NK-92 (cell line): ENCODE measurements around the gene NMNAT2.
"Not testable (repeated sequence)": the region's sequence is repeated elsewhere in the genome, so short reads cannot be mapped to it uniquely, and the experiment has no call there.

Source experiments
- DNase-seq: peaks from one replicate; lab custom pipeline; 2025; ENCODE audit not compliant: unreplicated experiment; lab: John Stamatoyannopoulos, UW

Gene NMNAT2

DNA sequence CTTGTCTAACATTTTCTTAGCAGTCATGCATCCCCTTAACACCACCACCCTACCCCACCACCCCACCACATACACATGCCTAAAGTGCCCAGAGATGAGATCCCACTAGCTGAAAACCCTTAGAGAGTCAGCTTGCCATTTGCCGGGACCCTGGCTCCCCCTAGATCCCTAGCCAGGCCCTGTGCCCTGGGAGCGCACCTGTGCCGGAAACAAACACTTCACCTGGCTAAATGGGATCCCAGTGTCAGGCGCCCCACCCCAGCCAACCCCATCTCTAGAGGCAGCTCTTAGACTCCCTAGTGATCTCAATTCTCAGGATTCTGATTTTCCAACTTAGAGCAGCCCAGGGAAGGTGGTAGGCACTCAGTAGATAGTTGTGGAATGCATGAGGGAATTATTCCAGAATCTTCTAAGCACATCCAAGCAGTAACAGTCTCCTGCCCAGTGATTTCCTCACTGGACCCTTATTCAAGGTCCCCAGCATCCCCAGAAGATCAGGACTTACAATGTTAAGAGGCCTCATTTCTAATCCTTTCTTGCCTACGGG is 126.9 kb downstream of the NMNAT2 start:
- no peak for DNase-seq

DNA sequence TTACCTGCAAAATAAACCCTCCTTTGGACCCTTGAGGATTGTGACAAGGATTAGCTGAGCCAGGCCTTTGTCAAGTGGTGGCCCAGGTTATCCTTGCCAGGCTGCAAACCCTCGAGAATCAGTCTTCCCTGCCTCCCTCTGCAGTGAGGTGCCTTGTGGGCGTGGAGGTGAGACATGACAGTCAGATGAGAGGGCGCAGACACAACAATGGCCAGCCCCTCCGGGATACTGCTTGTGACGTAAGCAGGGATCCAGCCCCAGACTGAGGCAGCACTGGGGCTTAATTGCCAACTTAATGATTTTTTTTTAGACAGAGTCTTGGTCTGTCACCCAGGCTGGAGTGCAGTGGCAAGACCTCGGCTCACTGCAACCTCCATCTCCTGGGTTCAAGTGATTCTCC is 127.6 kb downstream of the NMNAT2 start:
- DNase-seq = no peak

DNA sequence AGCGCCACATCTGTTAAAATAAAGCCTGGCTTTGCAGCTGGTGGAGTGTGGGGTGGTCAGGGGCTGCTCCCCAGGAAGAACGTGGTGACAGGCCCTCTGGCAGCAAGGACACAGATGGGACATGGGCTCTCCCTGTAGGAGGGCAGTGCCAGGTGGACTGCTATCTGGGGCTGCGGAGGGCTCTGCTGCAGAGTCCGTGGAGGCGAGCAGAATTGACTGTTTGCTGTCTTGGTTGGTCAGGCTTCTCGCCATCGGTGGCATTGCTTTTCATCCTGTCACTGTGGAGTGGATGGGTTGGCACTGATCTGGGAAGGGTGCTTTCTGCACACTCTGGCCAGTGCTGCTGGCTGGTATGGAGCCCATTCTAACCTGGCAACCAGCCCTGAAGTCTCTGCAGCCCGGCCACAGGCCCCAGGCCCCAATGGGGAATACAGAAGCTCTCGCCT is 129.1 kb downstream of the NMNAT2 start:
- DNase-seq = no peak

DNA sequence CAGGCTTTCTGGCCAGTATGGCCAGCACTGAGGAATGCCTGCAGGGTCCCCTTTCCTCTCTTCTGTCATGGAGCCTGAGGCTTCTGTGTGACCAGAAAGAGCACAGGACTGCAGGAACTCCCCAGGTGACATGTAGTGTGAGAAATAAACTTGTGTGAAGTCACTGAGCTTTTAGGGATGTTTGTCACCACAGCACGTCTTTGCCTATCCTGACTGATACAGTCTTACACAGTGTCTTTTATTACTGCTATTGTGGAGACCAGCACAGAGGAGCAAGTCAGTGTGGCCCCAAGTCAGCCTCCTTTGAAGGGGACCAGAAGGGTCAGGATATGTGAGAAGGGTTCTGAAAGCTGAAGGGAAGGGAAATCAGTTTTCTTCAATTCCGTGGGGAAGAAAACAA is 129.6 kb downstream of the NMNAT2 start:
- DNase-seq = no peak

DNA sequence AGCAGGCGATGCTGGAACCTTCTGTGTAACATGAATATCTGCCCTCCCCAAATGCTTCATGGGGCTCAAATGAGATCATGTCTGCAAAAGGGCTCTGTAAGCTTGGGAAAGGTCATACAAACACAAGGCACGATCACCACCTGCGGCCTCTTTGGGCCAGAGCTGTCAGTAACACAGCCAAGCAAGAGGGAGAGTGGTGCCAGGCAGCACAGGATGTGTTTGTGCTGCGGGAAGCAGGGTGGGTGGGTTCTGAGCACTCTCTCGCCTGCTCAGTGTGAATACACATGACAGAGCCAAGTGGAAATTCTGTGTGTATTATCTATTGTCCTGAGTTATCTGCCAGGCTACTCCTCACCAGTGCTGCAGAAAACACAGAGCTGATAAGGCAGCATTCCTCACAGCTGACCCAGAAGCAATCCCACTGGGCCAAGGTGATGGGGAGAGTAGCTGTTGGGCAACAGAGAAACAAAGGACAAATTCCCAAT is 130.9 kb downstream of the NMNAT2 start:
- DNase-seq = no peak

DNA sequence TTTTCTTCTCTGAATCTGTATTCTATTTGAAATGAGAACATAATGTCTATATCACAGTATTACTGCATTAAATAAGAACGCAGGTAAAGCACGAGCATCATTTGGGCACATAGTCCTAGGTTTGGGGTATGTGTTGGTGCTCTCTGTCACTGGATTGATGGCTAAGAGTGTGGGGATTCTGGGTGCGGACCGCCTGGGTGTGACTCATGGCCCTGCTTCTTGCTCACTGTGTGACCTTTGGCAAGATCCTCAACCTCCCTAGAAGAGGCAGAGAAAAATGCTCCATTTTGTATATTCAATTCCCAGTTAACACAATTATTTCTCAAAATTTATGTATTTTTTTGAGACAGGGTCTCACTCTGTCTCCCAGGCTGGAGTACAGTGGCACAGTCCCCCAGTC is 132.4 kb downstream of the NMNAT2 start:
- no peak for DNase-seq

DNA sequence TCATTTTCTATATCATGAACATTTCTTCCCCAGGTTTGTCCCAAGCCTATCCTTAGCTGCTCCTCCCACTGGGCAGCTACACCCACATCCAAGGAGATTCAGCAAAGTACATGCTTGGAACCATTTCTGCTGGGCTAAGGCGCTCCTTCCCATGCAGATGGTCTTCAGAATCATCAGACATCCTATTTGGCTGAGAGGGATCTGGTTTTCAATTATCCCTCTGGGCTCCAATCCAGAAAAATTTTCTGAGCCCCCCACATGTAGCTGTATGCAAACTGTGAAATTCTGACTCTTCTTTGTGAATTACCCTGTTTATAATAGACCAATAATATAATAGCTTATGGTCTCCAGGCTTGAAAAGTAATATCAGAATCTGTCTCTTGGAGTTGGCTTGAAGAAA is 132.9 kb downstream of the NMNAT2 start:
- no peak for DNase-seq

DNA sequence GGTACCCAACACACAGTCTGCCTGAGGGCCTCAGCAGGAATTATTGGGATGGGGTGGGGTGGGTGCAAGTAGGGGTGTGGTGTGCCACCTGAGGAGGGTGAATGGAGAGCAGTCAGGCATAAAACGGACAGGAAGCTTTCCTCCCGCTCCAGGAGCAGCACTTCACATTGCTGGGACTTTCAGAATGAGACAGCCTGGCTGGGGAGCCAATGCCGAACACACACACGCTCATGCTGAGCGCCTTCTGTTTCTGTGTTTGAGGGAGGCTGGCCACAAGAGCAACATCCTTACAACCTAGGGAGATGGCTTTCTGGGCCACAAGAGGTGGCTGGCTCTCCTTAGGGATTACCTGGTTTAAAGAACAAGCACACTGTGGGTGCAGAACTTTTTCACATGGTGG is 134.1 kb downstream of the NMNAT2 start:
- DNase-seq = no peak

DNA sequence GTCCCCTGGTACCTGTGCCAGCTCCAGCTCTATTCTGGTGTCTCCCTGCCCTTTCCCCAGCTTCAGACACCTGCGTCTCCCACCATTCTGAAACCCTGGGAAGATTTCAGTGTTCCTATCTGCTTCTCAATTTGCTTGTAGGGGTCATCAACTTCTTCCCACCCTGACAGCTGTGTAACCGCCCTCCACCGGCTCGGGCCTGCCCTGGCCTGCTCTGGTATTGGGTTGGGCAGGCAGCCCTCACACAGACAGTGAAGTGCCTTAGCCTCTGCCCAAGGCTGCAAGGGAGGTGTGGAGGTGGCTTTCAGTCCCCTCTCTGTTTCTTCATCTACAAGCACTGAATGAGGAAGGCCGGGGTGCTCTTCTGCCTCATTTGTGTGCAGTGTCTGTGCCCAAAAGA is 134.9 kb downstream of the NMNAT2 start:
- DNase-seq = no peak

DNA sequence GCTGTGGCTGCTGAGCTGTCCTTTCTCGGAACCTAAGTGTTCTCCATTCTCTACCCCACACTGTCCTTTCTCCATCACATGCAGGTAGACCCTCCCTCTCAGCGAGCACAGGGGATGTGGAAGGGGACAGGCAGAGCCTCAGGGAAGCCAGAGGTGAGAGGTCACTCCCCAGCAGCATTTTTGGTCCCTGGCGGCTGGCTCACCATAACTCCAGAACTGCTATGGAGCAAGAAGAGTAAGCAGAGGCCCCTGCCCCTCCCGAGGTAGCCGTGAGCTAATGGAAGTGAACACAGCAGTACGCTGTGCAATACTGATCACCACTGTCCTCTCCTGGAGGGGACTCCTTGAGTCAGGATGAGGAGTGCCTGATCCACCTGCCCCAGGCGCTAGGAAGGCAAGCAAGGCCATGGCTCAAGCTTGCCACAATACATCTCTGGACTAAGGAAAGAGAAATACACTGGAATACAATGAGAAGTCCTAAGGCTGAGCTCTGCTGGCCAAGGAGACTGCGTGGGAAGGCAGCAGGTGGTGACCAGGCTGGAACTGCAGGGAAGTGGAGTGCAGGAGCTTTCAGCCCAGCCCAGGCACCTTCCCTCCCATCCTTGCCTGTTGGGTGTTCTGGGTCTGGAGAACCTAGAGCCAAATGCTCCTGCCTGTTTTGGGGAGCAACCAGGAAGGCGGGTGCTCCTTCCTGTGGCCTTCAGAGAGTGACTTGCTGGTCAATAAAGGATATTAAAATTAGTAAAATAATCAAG is 135.9 kb downstream of the NMNAT2 start:
- no peak for DNase-seq

DNA sequence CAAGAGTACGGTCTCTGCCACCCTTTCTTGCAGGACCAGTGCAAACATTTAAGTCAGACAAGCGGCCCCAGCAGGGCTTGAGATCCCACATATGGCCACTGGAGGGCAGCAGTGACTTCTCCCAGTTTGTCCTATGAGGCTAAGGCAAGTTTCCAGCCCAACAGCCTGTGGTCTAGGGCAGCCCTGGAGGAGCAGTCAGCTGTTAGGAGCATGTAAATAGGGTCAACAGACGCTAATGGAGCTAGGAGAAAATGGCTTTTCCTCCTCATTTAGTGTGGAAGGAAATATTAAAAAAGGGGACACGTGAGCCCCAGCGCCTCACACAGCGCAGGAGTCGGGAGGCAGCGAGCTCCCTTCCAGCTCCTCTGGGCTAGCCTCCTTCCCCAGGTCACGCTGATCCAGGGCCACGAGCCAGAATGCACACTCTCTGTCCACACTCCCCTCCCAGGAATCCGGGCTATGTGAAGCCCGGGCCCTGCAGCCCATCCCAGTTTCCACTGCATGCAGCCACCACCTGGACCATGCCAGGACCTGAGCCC is 136.6 kb downstream of the NMNAT2 start:
- DNase-seq = no peak

DNA sequence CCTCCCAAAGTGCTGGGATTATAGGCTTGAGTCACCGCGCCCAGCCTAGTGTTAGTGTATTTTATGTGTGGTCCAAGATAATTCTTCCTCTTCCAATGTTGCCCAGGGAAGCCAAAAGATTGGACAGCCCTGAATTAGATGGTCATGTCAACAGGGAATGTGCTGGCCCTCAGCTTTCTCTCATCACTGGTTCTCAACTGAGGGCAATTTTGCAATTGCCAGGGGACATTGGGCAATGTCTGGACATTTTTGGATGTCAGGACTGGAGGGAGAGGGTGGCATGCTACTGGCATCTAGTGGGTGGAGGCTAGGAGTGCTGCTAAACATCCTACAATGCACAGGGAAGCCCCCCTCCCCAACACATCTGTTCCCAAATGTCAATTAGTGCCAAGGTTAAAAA is 137.1 kb downstream of the NMNAT2 start:
- DNase-seq = no peak

DNA sequence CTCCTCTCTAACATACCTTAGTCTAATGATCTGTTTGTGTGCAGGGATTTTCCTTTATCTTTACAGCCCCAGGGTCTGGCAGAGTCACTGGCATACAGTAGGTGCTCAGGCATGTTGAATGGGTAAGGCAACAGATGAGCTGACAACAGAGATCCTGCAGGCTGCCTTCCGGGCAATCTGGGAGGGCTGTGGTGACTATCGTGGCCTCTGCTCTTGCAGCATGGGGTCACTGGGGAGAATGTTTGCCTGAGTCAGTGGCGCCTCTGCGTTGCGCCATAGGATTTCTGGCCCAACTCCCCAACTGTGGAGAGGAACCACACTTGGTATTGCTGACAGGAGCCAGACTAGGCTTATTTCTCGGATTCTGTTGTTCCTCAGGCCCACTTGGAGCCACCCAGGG is 138.3 kb downstream of the NMNAT2 start:
- DNase-seq = no peak

DNA sequence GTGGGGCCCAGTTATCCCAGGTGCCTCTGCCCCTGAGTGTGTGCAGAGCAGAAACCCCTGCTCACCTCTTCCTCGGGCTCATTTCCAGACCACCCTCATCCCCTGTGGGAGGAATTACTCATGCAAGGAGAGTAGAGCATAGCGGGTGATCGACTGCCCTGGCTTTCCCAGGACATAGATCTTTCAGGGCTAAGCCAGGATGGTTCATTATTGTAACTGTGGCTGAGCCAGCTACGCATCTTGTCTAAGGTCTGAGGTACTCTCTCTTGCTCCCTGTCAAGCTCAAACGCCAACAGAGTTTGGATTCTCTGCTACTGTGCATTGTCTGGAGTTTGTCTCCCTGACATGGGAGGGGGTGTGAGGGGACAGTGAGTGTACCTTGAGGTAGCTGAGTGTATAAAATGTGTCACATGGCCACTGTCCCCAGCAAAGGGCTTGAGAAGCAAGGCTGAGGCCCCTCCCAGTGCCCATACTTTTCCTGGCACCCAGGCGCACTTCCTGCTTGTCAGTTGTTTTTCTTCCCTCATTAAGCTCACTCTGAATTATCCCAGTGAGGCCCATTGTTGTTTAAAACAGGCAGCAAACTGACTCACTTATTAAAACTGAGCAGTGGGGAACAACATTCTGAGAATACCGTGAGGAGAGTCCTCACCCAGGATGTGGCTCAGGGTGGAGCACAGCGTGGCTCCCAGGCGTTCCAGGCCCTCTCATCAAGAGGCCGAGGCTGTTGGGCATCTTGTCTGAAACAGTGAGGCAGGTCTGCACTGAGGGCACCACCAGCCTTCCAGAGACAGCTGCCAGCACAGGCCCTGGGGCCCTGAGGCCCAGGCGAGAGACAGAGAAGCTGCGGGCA is 139.2 kb downstream of the NMNAT2 start:
- DNase-seq = no peak

DNA sequence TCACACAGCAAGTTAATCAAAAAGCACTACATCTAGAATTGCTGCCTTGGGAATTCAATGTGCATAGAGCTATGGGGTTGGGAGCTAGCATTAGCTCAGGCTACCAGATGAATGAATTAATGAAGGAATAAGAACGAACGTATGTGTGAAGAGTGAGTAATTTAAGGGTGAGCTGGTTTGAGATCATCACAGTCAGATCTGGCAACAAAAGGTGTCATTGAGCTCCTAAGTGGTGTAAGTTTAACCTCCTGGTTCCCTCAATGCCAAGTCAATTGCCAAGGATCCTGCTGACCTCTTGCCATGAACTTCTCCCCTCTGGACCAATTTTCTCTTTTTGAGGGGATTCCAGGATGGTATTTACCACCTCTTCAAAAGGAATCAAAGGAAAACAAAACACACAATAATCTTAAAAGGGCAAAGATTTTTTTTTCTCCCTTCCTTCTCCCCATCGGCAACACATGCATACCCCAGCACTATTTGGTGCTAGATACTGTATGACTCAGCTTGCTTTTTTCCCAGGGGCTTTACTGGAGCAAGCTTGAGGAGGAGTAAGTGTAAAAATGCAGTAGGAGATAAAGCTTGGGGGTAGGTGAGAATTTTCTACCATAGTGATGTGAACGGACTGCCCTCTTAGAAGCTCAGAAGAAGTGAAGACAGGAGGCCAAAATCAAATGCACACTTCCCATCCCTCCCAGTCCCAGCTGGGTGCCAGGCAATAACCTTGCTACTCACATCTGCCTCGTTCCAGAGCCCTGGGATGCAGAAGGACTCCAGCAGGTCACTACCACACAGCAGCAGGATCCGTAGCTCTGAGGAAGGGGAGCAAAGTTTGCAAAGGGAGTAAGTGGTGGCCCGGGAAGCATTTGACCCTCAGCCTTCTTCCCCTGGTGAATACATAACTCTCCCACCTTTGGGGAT is 140.1 kb downstream of the NMNAT2 start:
- DNase-seq = no peak

DNA sequence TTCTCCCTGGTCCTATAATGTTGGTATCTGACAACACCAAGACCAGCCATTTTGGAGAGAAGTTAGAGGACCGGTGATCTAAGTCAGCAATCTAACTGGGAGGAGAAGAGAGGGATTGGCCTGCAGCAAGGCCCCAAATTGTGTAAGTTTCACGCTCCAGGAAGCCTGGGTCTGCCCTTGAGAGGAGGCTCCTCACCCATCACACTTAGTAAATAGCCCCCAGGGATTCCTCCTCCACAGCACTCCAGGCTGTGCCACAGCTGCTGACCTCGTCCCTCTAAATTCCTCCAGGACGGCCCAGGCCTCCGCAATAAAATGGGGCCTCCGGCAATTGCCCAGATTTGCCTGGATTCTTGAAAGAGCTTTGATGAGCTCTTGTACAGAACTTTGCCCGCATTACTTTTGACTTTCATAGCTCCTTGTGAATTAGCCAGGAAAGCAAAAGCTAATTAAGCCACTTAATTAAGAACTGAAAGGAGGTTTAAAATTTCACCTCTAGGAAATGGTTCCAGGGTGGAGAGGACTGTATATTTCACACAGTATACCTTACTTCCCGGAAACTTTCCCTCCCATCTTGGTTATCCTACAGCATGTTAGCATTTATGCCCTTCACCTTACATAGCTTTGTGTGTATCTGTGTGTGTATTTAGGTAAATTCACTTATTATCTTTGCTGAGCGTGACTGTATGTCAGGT is 141.6 kb downstream of the NMNAT2 start:
- DNase-seq = no peak

DNA sequence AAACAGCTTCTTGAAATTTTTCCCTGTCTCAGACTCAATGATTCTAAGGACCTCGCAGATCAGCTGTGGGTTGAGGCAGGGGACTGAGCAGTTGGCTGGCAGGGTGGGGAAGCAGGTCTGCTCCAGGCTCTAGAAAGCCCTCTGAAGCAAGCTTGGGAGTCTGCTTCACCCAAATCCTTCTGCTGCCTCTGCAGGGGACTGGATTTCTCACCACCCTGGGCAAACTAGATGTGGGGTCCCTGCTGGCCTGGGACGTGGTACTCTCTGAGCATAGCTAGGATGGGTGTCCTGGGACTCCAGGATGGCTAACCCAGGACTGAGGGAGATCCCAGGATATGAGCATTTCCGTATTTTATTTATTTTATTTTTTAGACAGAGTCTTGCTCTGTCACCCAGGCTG is 142.9 kb downstream of the NMNAT2 start:
- DNase-seq = no peak

DNA sequence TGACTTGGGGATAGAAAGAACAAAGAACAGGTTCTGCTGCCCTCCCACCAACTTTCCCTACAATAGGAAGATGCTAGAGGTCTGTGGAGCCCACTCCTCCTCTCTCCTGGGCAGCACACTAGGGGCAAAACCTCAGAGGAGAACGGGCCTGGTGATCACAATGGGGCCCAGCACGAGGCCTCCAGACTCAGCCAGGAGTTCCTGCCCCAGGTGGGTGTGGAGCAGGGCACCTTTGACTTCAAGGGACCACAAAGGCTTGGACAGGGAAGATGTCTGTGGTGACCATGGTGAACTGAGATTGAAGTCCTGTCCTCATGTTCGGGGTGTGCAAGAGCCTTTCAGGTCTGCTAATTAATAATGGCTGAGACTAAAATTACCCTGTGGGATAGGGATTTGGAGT is 143.3 kb downstream of the NMNAT2 start:
- no peak for DNase-seq

DNA sequence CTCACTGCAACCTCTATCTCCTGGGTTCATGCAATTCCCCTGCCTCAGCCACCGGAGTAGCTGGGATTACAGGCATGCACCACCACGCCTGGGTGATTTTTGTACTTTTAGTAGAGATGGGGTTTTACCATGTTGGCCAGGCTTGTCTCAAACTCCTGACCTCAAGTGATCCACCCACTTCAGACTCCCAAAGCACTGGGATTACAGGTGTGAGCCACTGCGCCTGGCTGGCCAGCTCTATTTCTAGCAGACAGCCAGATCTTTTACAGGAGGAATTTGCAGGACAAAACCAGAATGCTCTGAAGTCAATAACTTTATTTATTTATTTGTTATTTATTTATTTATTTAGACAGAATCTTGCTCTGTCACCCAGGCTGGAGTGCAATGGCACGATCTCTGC is 144.2 kb downstream of the NMNAT2 start:
- not testable (repeated sequence) for DNase-seq

DNA sequence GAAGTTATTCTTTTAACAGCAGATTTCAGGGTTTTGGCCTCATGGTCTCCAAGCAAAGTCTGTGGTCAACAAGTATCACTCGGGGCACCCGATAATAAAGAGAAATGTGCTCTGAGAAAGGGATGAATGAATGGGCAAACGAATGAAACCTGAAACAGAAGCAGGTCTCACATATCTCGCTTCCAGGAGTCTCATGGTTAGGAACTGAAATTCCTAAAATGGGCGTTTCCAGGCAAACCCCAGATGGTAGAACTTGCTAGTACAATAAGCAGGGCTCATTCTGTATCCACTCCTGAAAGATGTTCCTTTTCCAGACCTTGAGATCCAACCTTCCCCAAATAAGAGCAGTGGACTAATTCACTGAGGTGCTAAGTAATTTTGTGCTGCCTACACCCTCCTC is 144.9 kb downstream of the NMNAT2 start:
- DNase-seq = no peak
